Muscle layer of colon (tissue), 2 donors: ENCODE measurements around the gene GNB3.
A peak's percentile ranks its signal among the peaks of the same experiment; 100 is the strongest.
"Not testable (repeated sequence)": the region's sequence is repeated elsewhere in the genome, so short reads cannot be mapped to it uniquely, and the experiment has no call there.

ENCODE experiments used
- H3K27ac ChIP-seq: one replicate; pipeline ENCODE4 v1.7.0; 2013; ENCODE audit warnings: low read depth, mild to moderate bottlenecking, low read length, moderate library complexity
- H3K27me3 ChIP-seq, 2 donors: one replicate each; pipeline ENCODE4 v1.7.0; 2013; ENCODE audit warnings: low read length in 2 of 2, mild to moderate bottlenecking in 2 of 2; ENCODE audit not compliant: insufficient read depth in 2 of 2, control insufficient read depth in 1 of 2
- H3K36me3 ChIP-seq: one replicate; pipeline ENCODE4 v1.7.0; 2013; ENCODE audit warnings: mild to moderate bottlenecking, low read length; ENCODE audit not compliant: insufficient read depth
- H3K4me1 ChIP-seq: one replicate; pipeline ENCODE4 v1.7.0; 2013; ENCODE audit warnings: mild to moderate bottlenecking, low read length; ENCODE audit not compliant: insufficient read depth
- H3K4me3 ChIP-seq, 2 donors: one replicate each; pipeline ENCODE4 v1.7.0; 2013; ENCODE audit warnings: low read length in 2 of 2, low read depth in 1 of 2, mild to moderate bottlenecking in 1 of 2, moderate library complexity in 1 of 2
- H3K9ac ChIP-seq: one replicate; pipeline ENCODE4 v1.7.0; 2013; ENCODE audit warnings: low read length
- H3K9me3 ChIP-seq: one replicate; pipeline ENCODE4 v1.7.0; 2013; ENCODE audit warnings: mild to moderate bottlenecking, low read length
- donor health status: abdominal sarcoma.
- donor health status: Adenocarcinoma of cecum.

GNB3 gene

DNA sequence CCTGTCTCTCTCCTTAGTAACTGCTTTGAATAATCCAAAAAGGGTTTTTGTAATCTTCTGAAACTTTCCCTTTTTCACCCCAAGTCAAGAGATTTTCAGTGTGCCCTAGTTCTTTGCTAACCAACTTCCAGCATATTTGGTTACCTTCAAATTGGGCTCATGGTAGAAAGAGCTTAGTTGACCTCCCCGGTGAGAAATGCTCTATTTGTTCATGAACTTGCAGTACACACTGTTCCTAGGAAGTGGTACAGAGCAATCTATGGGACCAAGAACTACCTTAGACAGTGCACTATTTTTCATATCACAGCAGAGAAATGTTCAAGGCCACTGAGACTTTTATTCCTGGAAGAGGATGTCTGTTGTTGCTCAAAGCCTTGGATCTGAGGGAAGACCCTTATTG lies 12.9 kb downstream of the GNB3 start:
- peaks cover 21% of the 10 kb centered on the region for H3K4me1 ChIP-seq
- peak overlapping the region in 1 of 2 donors; percentile 82 for H3K4me3 ChIP-seq
- peaks cover 35% of the 10 kb centered on the region for H3K36me3 ChIP-seq
- peak overlapping the region; percentile 69 for H3K9ac ChIP-seq
- H3K27me3 ChIP-seq, result no peaks in the 10 kb centered on the region
- peak overlapping the region; percentile 8 for H3K27ac ChIP-seq
- H3K9me3 ChIP-seq, result no peaks in the 10 kb centered on the region

DNA sequence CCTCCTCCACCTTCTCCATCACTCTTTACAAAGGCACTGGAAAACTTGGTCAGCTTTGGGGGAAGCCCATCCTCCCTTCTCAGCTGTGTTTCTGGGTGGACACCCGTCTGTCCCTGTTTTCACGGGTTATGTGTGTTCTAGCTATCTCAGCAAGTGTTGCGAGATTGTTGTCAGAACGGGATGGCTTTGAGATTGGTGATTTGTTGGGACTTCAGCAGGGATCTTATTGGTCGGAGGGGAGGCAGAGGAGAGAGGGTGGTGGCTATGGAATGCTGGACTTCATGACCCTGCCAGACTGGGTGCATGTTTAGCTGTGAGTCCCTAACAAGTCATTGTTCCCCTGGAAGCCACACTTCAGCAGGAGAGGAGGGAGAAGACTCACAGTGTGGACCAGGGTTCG lies 13.3 kb downstream of the GNB3 start:
- Histone ChIP-seq H3K4me1 (peaks cover 21% of the 10 kb centered on the region), H3K36me3 (peaks cover 40% of the 10 kb centered on the region), H3K9ac (peak overlapping the region; percentile 69), H3K27me3 (no peaks in the 10 kb centered on the region), H3K27ac (peak overlapping the region; percentile 8), H3K9me3 (no peaks in the 10 kb centered on the region), H3K4me3 (no peak overlapping the region)

DNA sequence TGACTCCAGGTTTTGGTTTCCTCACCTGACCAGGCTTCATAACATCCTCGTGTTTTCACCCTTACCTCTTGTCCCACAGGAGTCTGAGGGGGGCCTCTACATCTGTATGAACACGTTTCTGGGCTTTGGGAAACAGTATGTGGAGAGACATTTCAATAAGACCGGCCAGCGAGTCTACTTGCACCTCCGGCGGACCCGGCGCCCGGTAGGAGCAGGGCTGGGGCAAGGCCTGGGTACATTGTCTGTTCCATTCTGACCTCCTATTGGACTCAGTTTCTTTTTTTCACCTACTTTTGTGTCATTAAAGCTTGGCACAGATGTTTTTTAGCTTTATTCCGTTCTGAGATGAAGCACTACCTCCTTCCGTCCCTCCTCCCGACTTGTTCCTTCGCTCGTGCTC lies 14.6 kb downstream of the GNB3 start:
- H3K9me3 ChIP-seq, result no peaks in the 10 kb centered on the region
- peaks cover 51% of the 10 kb centered on the region for H3K36me3 ChIP-seq
- peaks cover 21% of the 10 kb centered on the region for H3K4me1 ChIP-seq
- no peak overlapping the region for H3K4me3 ChIP-seq
- H3K27me3 ChIP-seq, result no peaks in the 10 kb centered on the region
- peak overlapping the region; percentile 10 for H3K27ac ChIP-seq
- no peak overlapping the region for H3K9ac ChIP-seq

DNA sequence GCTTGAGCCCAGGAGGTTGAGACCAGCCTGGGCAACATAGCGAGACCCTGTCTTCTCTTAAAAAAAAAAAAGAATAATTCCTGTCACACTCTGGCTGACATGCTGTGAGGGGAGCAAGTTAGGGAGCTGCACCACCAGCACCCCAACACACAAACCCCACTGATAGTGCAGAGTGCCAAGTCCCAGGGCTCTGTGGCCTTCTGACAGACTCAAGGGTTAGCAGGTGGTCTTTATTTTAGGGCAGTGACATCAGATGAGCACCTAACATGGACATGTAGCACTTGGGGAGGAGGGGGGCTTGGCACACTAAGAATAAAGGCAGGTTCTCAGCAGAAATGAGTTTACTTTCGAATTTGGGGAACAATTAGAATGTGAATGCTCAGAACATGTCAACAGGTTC lies 18.1 kb downstream of the GNB3 start:
- peaks cover 85% of the 10 kb centered on the region for H3K36me3 ChIP-seq

DNA sequence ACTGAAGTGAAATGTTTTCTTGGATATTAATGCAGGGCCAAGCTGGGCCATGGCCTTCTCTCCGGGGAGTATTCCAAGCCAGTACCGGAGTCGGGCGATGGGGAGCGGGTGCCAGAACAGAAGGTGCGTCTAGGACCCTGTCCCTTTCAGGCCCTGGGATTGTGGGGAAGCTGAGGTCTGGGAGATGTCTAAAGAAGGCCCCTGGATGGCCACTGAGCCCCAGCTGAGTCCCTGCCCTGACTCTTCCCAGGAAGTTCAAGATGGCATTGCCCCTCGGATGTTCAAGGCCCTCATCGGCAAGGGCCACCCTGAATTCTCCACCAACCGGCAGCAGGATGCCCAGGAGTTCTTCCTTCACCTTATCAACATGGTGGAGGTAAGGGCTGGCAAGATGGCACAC lies 19.4 kb downstream of the GNB3 start:
- Histone ChIP-seq H3K4me1 (no peaks in the 10 kb centered on the region), H3K27me3 (no peaks in the 10 kb centered on the region), H3K9ac (no peak overlapping the region), H3K36me3 (peaks cover 97% of the 10 kb centered on the region), H3K27ac (no peak overlapping the region), H3K4me3 (no peak overlapping the region), H3K9me3 (no peaks in the 10 kb centered on the region)

More for the DNA sequence above, 18.1 kb downstream of the GNB3 start:
- no peak overlapping the region for H3K4me3 ChIP-seq
- H3K27me3 ChIP-seq, result no peaks in the 10 kb centered on the region
- H3K9me3 ChIP-seq, result no peaks in the 10 kb centered on the region
- H3K27ac ChIP-seq, result no peak overlapping the region
- peaks cover 5% of the 10 kb centered on the region for H3K4me1 ChIP-seq
- no peak overlapping the region for H3K9ac ChIP-seq

DNA sequence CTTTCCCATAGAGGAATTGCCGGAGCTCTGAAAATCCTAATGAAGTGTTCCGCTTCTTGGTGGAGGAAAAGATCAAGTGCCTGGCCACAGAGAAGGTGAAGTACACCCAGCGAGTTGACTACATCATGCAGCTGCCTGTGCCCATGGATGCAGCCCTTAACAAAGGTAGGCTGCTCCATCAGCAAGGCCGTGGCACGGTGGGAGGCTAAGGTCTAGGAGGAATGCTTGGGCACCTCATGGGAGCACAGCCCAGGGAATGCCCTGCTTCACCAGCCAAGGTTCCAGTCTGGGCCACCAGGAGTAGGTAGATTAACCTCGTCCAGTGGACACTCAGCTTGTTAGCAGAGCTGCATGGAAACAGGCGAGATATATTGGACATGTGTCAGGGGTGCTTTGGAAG lies 20.2 kb downstream of the GNB3 start:
- H3K9ac ChIP-seq, result no peak overlapping the region
- no peak overlapping the region for H3K27ac ChIP-seq
- H3K9me3 ChIP-seq, result no peaks in the 10 kb centered on the region
- H3K36me3 ChIP-seq, result peaks cover 90% of the 10 kb centered on the region
- H3K4me1 ChIP-seq, result no peaks in the 10 kb centered on the region
- H3K27me3 ChIP-seq, result no peaks in the 10 kb centered on the region
- H3K4me3 ChIP-seq, result no peak overlapping the region

DNA sequence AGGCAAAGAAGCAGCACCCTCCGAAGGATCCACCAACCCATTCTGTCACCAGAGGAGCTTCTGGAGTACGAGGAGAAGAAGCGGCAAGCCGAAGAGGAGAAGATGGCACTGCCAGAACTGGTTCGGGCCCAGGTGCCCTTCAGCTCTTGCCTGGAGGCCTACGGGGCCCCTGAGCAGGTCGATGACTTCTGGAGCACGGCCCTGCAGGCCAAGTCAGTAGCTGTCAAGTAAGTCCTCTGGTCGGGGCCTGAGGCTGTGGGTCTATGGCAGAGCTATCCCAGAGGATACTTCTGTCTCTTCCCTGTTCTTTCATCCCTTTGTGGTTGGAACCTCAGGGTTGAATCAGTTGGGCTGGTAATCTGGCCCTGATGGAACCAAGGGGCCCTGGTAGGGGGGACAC lies 20.7 kb downstream of the GNB3 start:
- Histone ChIP-seq H3K4me1 (no peaks in the 10 kb centered on the region), H3K27me3 (no peaks in the 10 kb centered on the region), H3K27ac (no peak overlapping the region), H3K9ac (no peak overlapping the region), H3K4me3 (no peak overlapping the region), H3K36me3 (peaks cover 86% of the 10 kb centered on the region), H3K9me3 (no peaks in the 10 kb centered on the region)

DNA sequence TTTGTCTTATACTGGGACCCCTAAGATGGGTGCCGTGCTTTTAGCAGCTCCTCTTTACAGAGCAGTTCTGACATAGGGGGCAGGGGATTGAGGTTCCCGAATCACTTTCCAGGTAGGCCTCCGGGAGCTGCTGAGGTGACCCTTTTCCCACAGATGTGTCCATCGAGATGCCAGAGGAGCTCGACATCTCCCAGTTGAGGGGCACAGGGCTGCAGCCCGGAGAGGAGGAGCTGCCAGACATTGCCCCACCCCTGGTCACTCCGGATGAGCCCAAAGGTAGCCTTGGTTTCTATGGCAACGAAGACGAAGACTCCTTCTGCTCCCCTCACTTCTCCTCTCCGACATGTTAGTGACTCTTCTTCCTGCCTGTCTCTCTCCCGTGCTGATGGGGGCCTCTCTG lies 22.3 kb downstream of the GNB3 start:
- Histone ChIP-seq H3K9ac (no peak overlapping the region), H3K27ac (no peak overlapping the region), H3K4me3 (no peak overlapping the region), H3K36me3 (peaks cover 70% of the 10 kb centered on the region), H3K9me3 (no peaks in the 10 kb centered on the region), H3K27me3 (no peaks in the 10 kb centered on the region), H3K4me1 (peaks cover 6% of the 10 kb centered on the region)

DNA sequence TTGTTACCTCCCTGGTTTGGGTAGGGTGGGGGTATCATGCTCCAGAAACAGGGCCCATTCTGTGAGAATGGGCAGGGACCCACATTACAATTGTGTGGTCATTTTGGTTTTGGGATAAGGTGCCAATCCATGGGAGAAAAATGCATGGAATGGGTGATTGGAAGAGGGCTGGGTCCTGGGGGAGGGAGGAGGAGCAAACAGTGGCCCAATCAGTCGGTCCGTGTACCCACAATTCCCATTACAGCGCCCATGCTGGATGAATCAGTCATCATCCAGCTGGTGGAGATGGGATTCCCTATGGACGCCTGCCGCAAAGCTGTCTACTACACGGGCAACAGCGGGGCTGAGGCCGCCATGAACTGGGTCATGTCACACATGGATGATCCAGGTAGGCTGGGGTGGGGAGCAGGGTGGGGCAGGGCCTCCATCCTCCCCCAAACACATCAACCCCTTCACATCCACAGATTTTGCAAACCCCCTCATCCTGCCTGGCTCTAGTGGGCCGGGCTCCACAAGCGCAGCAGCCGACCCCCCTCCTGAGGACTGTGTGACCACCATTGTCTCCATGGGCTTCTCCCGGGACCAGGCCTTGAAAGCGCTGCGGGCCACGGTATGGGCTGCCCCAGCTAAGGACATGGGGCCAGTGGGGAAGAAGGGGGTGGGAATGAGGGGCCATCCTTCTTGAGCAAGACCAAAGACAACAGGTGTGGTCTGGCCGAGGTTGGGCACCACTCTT lies 23.0 kb downstream of the GNB3 start:
- Histone ChIP-seq H3K36me3 (peaks cover 65% of the 10 kb centered on the region), H3K4me3 (no peak overlapping the region), H3K9ac (no peak overlapping the region), H3K27me3 (no peaks in the 10 kb centered on the region), H3K4me1 (peaks cover 12% of the 10 kb centered on the region), H3K9me3 (no peaks in the 10 kb centered on the region), H3K27ac (no peak overlapping the region)

DNA sequence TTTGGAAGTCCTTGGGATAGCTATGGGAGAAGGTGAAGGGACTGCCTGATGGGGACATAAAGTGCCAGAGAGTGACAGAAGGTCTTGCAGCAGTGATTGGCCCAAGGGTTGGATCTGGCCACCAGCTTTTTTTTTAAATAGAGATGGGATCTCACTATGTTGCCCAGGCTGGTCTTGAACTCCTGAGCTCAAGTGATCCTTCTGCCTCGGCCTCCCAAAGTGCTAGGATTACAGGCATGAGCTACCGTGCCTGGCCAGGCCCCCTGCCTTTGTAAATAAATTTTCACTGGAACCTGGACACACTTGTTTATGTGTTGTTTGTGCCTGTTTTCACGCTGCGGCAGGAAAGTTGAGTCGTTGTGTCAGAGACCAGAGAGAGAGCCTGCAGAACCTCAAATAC lies 24.6 kb downstream of the GNB3 start:
- Histone ChIP-seq H3K4me1 (peaks cover 25% of the 10 kb centered on the region), H3K36me3 (peaks cover 60% of the 10 kb centered on the region)
- H3K27me3 ChIP-seq, H3K27ac ChIP-seq, H3K9me3 ChIP-seq, H3K9ac ChIP-seq, H3K4me3 ChIP-seq: not testable (repeated sequence)

DNA sequence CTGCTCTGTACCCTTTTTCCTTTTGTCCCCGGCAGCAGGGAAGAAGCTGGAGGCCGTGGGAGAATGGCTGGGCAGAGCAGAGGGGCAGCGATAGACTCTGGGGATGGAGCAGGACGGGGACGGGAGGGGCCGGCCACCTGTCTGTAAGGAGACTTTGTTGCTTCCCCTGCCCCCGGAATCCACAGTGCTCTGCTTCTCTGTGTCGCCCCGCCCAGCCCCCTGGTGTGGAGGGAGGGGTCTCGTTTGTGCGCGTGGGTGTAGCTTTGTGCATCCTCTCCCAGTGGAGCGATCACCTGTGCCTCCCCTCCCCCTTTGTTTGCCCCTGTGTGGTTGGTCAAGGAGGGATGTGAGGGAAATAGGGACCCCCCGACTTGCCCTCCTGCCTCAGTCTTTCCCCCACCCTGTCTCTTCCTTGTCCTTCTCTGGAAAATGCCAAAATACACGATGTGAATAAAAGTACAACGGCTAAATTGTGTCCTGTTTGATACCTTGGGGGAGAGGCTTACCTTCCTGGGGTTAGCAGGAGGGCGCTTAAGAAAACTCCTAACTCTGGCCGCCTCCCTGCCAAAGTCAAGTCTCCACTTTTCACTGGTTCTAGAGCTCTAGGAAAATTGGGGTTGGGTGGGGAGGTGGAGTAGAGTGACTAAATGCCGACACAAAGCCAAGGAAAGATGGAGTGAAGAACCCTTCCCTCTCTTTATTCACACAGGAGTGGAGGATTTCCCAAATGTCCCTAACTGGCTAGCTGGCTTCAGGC lies 25.6 kb downstream of the GNB3 start:
- Histone ChIP-seq H3K27ac (peak overlapping the region; percentile 80), H3K9me3 (no peaks in the 10 kb centered on the region), H3K9ac (peak overlapping the region; percentile 59), H3K4me3 (peak overlapping the region; percentile 28 to 61), H3K4me1 (peaks cover 27% of the 10 kb centered on the region), H3K36me3 (peaks cover 60% of the 10 kb centered on the region), H3K27me3 (no peaks in the 10 kb centered on the region)
